Mucosa of descending colon (tissue), 3 donors: ENCODE measurements around the gene CACNA1H. TPM values are rescaled to one million over a fixed set of nuclear protein-coding genes. Genes with fewer than 3 reads are reported as not detected.
A peak's percentile ranks its signal among the peaks of the same experiment; 100 is the strongest.

ENCODE experiments used
- ATAC-seq: fragments of 200-7000 bp; cut with Tn5 transposase; one replicate; pipeline ENCODE4 v1.9.1; 2020; ENCODE audit warnings: mild to moderate bottlenecking, moderate library complexity
- DNase-seq, 3 donors: peaks; one replicate each; pipeline ENCODE4 v3.0.0-alpha.2; 2020
- H3K36me3 ChIP-seq: fragments of 200-600 bp; one replicate; pipeline ENCODE4 v1.8.0; 2021; ENCODE audit warnings: low read depth, mild to moderate bottlenecking
- H3K4me1 ChIP-seq: fragments of 200-600 bp; one replicate; pipeline ENCODE4 v1.8.0; 2021; ENCODE audit warnings: low read depth, mild to moderate bottlenecking
- H3K4me3 ChIP-seq: fragments of 200-600 bp; one replicate; pipeline ENCODE4 v1.8.0; 2021; ENCODE audit warnings: mild to moderate bottlenecking
- H3K9me3 ChIP-seq: fragments of 200-600 bp; one replicate; pipeline ENCODE4 v1.8.0; 2021; ENCODE audit warnings: mild to moderate bottlenecking
- intact Hi-C, 2 donors: fragments of 100-400 bp; cut with DNase I in 1 of 2; cut with micrococcal nuclease in 1 of 2; formaldehyde crosslinking; loops; one replicate each; pipeline versions ENCODE4 v1.11.0 to v1.11.1; 2022; cut with DNase I, micrococcal nuclease
- total RNA-seq, 3 donors: library from RNA; stranded (reverse); fragmentation: NEBNext Ultra II Directional in 2 of 3; extraction: Animal tissue kit (Norgen Biotek cat#: 25700) in 2 of 3; gene quantifications; one replicate each; pipeline versions ENCODE4 v1.2.1 to v1.2.4, GENCODE V29; 2021 to 2023
- TF ChIP-seq, protein P1 (sequence below): fragments of 200-600 bp; IDR thresholded peaks from one replicate; pipeline ENCODE4 v1.8.0; 2022; ENCODE audit warnings: antibody characterized with exemption, mild to moderate bottlenecking
- donor health status: DM: no; HTN: no; CAD: no; lungs with moderate emphysema.
- donor health status: DM: no; HTN: no; CAD: no.
- donor health status: DM: no; HTN: yes; CAD: no.

The CACNA1H gene
- total RNA-seq, 3 donors from 2014 or later, result 6.0 to 160 (median 9.5) TPM

DNA sequence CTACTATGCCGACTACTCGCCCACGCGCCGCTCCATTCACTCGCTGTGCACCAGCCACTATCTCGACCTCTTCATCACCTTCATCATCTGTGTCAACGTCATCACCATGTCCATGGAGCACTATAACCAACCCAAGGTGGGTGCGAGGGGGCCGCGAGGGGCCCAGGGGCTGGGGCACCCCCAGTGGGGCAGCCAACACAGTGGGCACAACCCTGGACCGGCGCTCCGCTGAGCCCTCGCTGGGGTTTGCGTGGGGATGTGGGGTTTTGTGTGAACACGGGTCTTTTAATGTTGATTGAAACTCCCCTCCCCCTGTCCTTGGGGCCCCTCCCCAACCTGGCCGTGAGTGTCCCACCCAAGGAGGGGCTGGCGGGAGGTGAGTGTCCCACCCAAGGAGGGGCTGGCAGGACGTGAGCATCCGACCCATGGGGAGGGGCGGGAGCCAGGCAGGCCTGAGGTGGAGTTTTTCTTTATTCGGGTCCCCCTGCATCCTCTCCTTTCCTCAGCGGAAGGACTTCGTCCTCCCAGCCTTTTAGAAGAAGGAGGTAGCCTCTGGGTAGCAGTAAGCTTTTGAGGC lies 61.0 kb downstream of the CACNA1H start:
- Histone ChIP-seq H3K36me3 (no peaks in the 10 kb centered on the region), H3K9me3 (no peaks in the 10 kb centered on the region), H3K4me3 (no peak overlapping the region), H3K4me1 (no peaks in the 10 kb centered on the region)
- DNase-seq (no peak), ATAC-seq (no peak)
- intact Hi-C loops, result no loop called here
- TF ChIP-seq, protein P1, sequence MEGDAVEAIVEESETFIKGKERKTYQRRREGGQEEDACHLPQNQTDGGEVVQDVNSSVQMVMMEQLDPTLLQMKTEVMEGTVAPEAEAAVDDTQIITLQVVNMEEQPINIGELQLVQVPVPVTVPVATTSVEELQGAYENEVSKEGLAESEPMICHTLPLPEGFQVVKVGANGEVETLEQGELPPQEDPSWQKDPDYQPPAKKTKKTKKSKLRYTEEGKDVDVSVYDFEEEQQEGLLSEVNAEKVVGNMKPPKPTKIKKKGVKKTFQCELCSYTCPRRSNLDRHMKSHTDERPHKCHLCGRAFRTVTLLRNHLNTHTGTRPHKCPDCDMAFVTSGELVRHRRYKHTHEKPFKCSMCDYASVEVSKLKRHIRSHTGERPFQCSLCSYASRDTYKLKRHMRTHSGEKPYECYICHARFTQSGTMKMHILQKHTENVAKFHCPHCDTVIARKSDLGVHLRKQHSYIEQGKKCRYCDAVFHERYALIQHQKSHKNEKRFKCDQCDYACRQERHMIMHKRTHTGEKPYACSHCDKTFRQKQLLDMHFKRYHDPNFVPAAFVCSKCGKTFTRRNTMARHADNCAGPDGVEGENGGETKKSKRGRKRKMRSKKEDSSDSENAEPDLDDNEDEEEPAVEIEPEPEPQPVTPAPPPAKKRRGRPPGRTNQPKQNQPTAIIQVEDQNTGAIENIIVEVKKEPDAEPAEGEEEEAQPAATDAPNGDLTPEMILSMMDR, result no peak

DNA sequence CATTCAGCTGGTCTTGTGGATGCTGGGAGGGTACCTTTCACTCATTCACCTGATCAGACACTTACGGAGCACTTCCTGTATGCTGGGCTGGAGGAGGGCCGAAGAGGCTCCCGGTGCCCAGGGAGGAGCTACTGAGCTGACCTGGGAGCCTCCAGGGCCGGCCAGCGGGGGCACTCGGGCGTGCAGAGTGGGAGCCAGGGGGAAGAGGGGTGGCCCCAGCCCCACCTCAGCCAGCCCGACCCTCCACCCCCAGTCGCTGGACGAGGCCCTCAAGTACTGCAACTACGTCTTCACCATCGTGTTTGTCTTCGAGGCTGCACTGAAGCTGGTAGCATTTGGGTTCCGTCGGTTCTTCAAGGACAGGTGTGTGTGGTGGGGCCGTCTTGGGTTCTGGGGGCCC lies 61.8 kb downstream of the CACNA1H start:
- Histone ChIP-seq H3K9me3 (no peaks in the 10 kb centered on the region), H3K4me1 (no peaks in the 10 kb centered on the region), H3K36me3 (no peaks in the 10 kb centered on the region), H3K4me3 (no peak overlapping the region)
- intact Hi-C loops, result no loop called here
- TF ChIP-seq, protein P1, result no peak
- DNase-seq (no peak), ATAC-seq (no peak)

DNA sequence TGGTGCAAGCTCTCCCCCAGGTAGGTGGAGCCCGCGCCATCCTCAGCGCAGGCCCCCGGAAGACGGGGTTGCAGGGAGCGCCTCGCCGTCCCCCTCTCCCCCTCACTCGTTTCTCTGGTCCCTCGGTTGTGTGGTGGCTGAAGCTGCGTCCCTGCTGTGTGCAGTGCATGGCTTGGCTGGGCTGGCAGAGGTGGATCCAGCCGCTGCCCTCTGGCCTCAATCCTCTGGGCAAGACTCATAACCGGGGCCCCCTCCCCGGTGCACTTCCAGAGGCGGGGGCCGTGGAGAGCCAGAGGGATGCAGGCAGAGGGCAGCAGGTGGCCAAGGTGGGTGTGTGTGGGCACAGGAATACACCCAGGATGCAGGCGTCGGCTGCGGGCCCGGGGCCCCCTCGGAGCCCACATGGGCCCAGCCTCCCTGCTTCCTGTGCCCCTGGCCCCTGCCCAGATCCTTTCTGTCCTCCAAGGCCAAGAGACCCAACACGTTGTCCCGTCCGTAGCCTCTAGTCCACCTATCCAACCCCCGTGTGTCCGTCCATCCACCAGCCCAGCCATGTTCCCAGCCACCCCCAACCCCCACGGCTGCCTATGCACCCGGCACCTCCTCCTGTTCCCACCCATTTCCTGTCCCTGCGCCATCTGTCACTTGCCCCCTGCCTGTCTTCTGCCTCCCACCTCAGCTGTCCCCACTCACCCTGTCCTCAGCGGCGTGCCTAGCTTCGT lies 62.8 kb downstream of the CACNA1H start:
- Histone ChIP-seq H3K36me3 (no peaks in the 10 kb centered on the region), H3K4me1 (no peaks in the 10 kb centered on the region), H3K4me3 (no peak overlapping the region), H3K9me3 (no peaks in the 10 kb centered on the region)
- TF ChIP-seq, protein P1, result no peak
- no peak for ATAC-seq
- no peak for DNase-seq
- intact Hi-C loops, result no loop called here

DNA sequence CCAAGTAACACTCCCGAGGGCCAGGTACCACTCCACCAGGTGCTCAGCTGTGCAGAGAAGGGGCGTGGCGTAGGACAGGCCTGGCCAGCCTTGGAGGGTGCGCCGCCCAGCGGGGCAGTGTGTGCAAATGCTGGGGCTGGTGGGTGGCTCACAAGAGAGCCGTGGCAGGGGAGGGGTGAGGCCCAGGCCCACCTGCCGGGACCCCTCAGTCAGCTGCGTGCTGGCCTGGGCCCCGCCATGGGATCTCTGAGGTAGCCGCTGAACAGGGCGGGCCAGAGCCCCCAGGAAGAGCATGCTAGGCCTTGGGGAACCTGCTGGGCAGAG lies 63.4 kb downstream of the CACNA1H start:
- peak in 2 of 3 donors; percentile 24 to 37 for DNase-seq
- TF ChIP-seq, protein P1, result no peak
- ATAC-seq, result peak; percentile 54
- H3K9me3 ChIP-seq, result no peaks in the 10 kb centered on the region
- no peaks in the 10 kb centered on the region for H3K4me1 ChIP-seq
- H3K4me3 ChIP-seq, result no peak overlapping the region
- H3K36me3 ChIP-seq, result no peaks in the 10 kb centered on the region
- intact Hi-C loops, result no loop called here

DNA sequence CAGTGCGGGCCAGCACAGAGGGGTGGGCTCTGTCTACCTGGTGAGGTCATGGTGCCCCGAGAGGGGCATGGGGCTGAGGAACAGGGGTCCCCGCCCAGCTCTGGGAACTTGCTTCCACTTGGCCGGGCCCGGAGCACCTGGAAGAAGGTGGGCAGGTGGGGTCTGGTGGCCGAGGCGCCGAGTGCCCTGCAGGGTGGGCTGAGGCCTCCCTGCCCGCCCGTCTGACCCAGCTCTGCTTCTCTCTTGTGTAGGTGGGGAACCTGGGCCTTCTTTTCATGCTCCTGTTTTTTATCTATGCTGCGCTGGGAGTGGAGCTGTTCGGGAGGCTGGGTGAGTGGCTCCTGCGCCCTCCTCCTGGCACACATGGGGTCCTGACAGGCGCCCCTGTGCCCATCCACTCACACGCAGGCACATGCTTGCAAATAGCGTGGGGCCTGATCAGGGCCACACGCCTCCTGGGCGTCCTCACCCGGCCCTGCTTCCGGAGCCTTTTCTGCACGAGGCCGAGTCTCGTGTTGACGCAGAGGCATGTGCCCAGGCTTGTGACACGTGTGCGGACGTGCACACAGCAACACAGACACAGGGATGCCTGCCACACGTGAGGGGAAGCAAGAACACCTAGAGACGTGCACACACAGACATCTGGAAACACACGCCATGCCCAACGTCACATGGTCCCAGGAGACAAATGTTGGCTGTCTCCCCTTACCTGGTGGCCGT lies 63.9 kb downstream of the CACNA1H start:
- ATAC-seq, result no peak

More for the DNA sequence above, 63.9 kb downstream of the CACNA1H start:
- H3K36me3 ChIP-seq, result no peaks in the 10 kb centered on the region
- H3K4me1 ChIP-seq, result no peaks in the 10 kb centered on the region
- DNase-seq, result no peak
- TF ChIP-seq, protein P1, result no peak
- H3K9me3 ChIP-seq, result no peaks in the 10 kb centered on the region
- no peak overlapping the region for H3K4me3 ChIP-seq
- intact Hi-C loops, result no loop called here
